ENCODE measurements around the gene KAT6B. TPM values are rescaled to one million over a fixed set of nuclear protein-coding genes. Genes with fewer than 3 reads are reported as not detected.

KAT6B gene
- total RNA-seq, 2 experiments from 2014 or later, result 22.8 to 24.8 TPM

DNA sequence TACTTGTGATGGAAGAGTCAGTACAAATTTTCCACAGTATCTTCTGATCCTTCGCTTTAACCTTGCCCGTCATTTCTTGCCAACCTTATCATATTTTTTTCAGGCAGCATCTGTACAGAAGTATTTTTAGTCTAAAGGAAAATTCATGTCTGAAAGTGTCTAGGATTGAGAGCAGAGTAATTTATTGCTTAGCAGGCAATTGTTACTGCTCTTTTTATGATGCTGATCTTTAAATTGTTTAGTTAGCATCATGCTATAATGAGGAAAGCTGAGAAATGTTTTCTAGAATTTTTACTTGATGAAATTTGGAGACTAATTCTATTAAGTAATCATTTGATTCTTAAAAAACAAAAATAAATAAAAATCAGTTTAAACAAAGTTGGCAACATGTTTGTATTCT, 20.6 kb downstream of the KAT6B start:
- intact Hi-C loops (cut with micrococcal nuclease), result no loop called here
- ChIA-PET POLR2A (no interaction called here), CTCF (no interaction called here)
- Mint-ChIP-seq H3K9me3 (no peaks in the 10 kb centered on the region), H3K27ac (peak overlapping the region; percentile 0), H3K4me1 (ENCODE audit: low read depth) (peaks cover 25% of the 10 kb centered on the region), H3K36me3 (ENCODE audit: low read depth) (peaks cover 30% of the 10 kb centered on the region), H3K4me3 (no peak overlapping the region), H3K27me3 (no peaks in the 10 kb centered on the region)
- DNase-seq (no peak), ATAC-seq (no peak)
- TF ChIP-seq, protein P1, sequence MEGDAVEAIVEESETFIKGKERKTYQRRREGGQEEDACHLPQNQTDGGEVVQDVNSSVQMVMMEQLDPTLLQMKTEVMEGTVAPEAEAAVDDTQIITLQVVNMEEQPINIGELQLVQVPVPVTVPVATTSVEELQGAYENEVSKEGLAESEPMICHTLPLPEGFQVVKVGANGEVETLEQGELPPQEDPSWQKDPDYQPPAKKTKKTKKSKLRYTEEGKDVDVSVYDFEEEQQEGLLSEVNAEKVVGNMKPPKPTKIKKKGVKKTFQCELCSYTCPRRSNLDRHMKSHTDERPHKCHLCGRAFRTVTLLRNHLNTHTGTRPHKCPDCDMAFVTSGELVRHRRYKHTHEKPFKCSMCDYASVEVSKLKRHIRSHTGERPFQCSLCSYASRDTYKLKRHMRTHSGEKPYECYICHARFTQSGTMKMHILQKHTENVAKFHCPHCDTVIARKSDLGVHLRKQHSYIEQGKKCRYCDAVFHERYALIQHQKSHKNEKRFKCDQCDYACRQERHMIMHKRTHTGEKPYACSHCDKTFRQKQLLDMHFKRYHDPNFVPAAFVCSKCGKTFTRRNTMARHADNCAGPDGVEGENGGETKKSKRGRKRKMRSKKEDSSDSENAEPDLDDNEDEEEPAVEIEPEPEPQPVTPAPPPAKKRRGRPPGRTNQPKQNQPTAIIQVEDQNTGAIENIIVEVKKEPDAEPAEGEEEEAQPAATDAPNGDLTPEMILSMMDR (IDR thresholded peaks at IDR 0.05), result no peak

GRCh38 chr10:74851831-74852230, 25.4 kb downstream of the KAT6B start:
- DNase-seq (no peak), ATAC-seq (no peak)
- H3K4me1 Mint-ChIP-seq (ENCODE audit: low read depth), result peaks cover 41% of the 10 kb centered on the region
- H3K27me3 Mint-ChIP-seq, result no peaks in the 10 kb centered on the region
- H3K9me3 Mint-ChIP-seq, result no peaks in the 10 kb centered on the region
- CTCF ChIA-PET, result no interaction called here
- no peak overlapping the region for H3K4me3 Mint-ChIP-seq
- peaks cover 20% of the 10 kb centered on the region for H3K36me3 Mint-ChIP-seq (ENCODE audit: low read depth)
- POLR2A ChIA-PET, result interaction anchor here (0.6 kb wide), 1 partner anchor 116 kb away, joined by 3 read pairs; no protein-coding TSS in a partner anchor
- intact Hi-C loops (cut with micrococcal nuclease), result no loop called here
- peak overlapping the region; percentile 84 for H3K27ac Mint-ChIP-seq
- TF ChIP-seq, protein P1 (IDR thresholded peaks at IDR 0.05), result no peak

DNA sequence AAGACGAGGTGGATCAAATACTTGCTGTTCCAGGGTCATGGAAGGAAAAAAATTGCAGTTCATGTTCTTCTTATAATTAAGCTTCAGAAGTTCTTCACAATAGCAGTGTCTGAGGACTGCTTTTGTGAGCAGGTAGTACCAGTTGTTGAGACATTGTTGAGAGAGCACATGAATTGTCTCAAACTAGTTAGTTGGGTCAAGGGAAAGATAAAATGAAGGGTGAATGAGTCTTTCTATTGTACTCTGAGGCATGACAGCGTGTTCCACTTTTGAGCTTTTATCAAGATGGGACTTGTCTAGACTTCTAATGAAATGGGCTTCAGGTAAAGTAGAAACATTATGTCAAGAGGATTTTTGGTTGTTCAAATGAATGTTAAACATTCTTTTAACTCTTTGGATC, 26.0 kb downstream of the KAT6B start:
- ChIA-PET POLR2A (interaction anchor here (0.6 kb wide), 1 partner anchor 116 kb away, joined by 3 read pairs; no protein-coding TSS in a partner anchor), CTCF (no interaction called here)
- Mint-ChIP-seq H3K27me3 (no peaks in the 10 kb centered on the region), H3K9me3 (no peaks in the 10 kb centered on the region), H3K4me1 (ENCODE audit: low read depth) (peaks cover 44% of the 10 kb centered on the region), H3K4me3 (no peak overlapping the region), H3K36me3 (ENCODE audit: low read depth) (peaks cover 24% of the 10 kb centered on the region), H3K27ac (peak overlapping the region; percentile 84)
- DNase-seq (no peak), ATAC-seq (no peak)
- intact Hi-C loops (cut with micrococcal nuclease), result no loop called here
- TF ChIP-seq, protein P1 (IDR thresholded peaks at IDR 0.05), result no peak

GRCh38 chr10:74854610-74855009, 28.2 kb downstream of the KAT6B start:
- peaks cover 15% of the 10 kb centered on the region for H3K36me3 Mint-ChIP-seq (ENCODE audit: low read depth)
- H3K27me3 Mint-ChIP-seq, result no peaks in the 10 kb centered on the region
- intact Hi-C loops (cut with micrococcal nuclease), result no loop called here
- peak overlapping the region; percentile 87 for H3K27ac Mint-ChIP-seq
- TF ChIP-seq, protein P1 (IDR thresholded peaks at IDR 0.05), result no peak
- H3K9me3 Mint-ChIP-seq, result no peaks in the 10 kb centered on the region
- ChIA-PET CTCF (interaction anchor here (0.8 to 1.8 kb wide), 5 partner anchors 10 to 165 kb away, joined by 3 to 6 read pairs (median 3); no protein-coding TSS in a partner anchor), POLR2A (interaction anchor here (1.0 kb wide), 2 partner anchors 43 to 132 kb away, joined by 3 to 4 read pairs; no protein-coding TSS in a partner anchor)
- DNase-seq, result no peak
- no peak for ATAC-seq
- peak overlapping the region; percentile 5 for H3K4me3 Mint-ChIP-seq
- H3K4me1 Mint-ChIP-seq (ENCODE audit: low read depth), result peaks cover 47% of the 10 kb centered on the region

- no peaks in the 10 kb centered on the region for H3K27me3 Mint-ChIP-seq
- intact Hi-C loops (cut with micrococcal nuclease), result no loop called here
- CTCF ChIA-PET, result interaction anchor here (0.8 to 1.8 kb wide), 5 partner anchors 10 to 165 kb away, joined by 3 to 6 read pairs (median 3); no protein-coding TSS in a partner anchor
- H3K27ac Mint-ChIP-seq, result peak overlapping the region; percentile 87
- TF ChIP-seq, protein P1 (IDR thresholded peaks at IDR 0.05), result no peak
- no peaks in the 10 kb centered on the region for H3K9me3 Mint-ChIP-seq
- peak; percentile 21 for DNase-seq
- H3K4me3 Mint-ChIP-seq, result peak overlapping the region; percentile 5
- peak; percentile 35 for ATAC-seq
- POLR2A ChIA-PET, result interaction anchor here (1.0 kb wide), 1 partner anchor 132 kb away, joined by 4 read pairs; no protein-coding TSS in a partner anchor
- H3K36me3 Mint-ChIP-seq (ENCODE audit: low read depth), result peaks cover 15% of the 10 kb centered on the region
- H3K4me1 Mint-ChIP-seq (ENCODE audit: low read depth), result peaks cover 49% of the 10 kb centered on the region
Measured at GRCh38 chr10:74855027-74855426, 28.6 kb downstream of the KAT6B start.

Measured in activated CD8-positive, alpha-beta T cell treated with anti-CD3 and anti-CD28 coated beads for 36 hours (primary cell).